Type B pancreatic cell (in vitro differentiated cells): ENCODE results near the gene FILIP1L. TPM values are rescaled to one million over a fixed set of nuclear protein-coding genes. Genes with fewer than 3 reads are reported as not detected.

Experiments
- DNase-seq: peaks from one replicate; pipeline ENCODE4 v3.0.0; 2021; ENCODE audit warnings: mixed read lengths; ENCODE audit not compliant: unreplicated experiment; ENCODE audit errors: extremely low spot score
- H3K27ac Mint-ChIP-seq: 2 replicates; pipeline ENCODE4 v1.8.0; 2021; ENCODE audit warnings: mild to moderate bottlenecking, mixed read lengths
- H3K27me3 Mint-ChIP-seq: 2 replicates; pipeline ENCODE4 v1.8.0; 2021; ENCODE audit warnings: mixed read lengths
- H3K36me3 Mint-ChIP-seq: 2 replicates; pipeline ENCODE4 v1.8.0; 2021; ENCODE audit warnings: mixed read lengths
- H3K4me1 Mint-ChIP-seq: one replicate; pipeline ENCODE4 v1.8.0; 2021; ENCODE audit warnings: mixed read lengths; ENCODE audit not compliant: unreplicated experiment
- H3K4me3 Mint-ChIP-seq: 2 replicates; pipeline ENCODE4 v1.8.0; 2021; ENCODE audit warnings: mild to moderate bottlenecking, mixed read lengths
- H3K9me3 Mint-ChIP-seq: 2 replicates; pipeline ENCODE4 v1.8.0; 2021; ENCODE audit warnings: mixed read lengths
- total RNA-seq: library from RNA; stranded (reverse); gene quantifications from 2 replicates; pipeline ENCODE4 v1.2.1, GENCODE V29; 2021; ENCODE audit warnings: low replicate concordance
- TF ChIP-seq, protein P1 (sequence below): fragments of 200-600 bp; sonication (generic); conservative IDR thresholded peaks from 2 replicates; pipeline ENCODE4 v1.5.0; 2021; ENCODE audit warnings: antibody characterized with exemption, mild to moderate bottlenecking

The FILIP1L gene
- total RNA-seq, 1 donor from 2014 or later, result 30.6 TPM

- peaks cover 3% of the 10 kb centered on the region for H3K36me3 Mint-ChIP-seq
- no peak overlapping the region for H3K4me3 Mint-ChIP-seq
- no peak for DNase-seq
- H3K27ac Mint-ChIP-seq, result no peak overlapping the region
- TF ChIP-seq, protein P1, sequence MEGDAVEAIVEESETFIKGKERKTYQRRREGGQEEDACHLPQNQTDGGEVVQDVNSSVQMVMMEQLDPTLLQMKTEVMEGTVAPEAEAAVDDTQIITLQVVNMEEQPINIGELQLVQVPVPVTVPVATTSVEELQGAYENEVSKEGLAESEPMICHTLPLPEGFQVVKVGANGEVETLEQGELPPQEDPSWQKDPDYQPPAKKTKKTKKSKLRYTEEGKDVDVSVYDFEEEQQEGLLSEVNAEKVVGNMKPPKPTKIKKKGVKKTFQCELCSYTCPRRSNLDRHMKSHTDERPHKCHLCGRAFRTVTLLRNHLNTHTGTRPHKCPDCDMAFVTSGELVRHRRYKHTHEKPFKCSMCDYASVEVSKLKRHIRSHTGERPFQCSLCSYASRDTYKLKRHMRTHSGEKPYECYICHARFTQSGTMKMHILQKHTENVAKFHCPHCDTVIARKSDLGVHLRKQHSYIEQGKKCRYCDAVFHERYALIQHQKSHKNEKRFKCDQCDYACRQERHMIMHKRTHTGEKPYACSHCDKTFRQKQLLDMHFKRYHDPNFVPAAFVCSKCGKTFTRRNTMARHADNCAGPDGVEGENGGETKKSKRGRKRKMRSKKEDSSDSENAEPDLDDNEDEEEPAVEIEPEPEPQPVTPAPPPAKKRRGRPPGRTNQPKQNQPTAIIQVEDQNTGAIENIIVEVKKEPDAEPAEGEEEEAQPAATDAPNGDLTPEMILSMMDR, result no peak
- no peaks in the 10 kb centered on the region for H3K27me3 Mint-ChIP-seq
- H3K4me1 Mint-ChIP-seq, result peaks cover 14% of the 10 kb centered on the region
- no peaks in the 10 kb centered on the region for H3K9me3 Mint-ChIP-seq
Measured at GRCh38 chr3:100032243-100032642, 82.1 kb downstream of the FILIP1L start.

DNA sequence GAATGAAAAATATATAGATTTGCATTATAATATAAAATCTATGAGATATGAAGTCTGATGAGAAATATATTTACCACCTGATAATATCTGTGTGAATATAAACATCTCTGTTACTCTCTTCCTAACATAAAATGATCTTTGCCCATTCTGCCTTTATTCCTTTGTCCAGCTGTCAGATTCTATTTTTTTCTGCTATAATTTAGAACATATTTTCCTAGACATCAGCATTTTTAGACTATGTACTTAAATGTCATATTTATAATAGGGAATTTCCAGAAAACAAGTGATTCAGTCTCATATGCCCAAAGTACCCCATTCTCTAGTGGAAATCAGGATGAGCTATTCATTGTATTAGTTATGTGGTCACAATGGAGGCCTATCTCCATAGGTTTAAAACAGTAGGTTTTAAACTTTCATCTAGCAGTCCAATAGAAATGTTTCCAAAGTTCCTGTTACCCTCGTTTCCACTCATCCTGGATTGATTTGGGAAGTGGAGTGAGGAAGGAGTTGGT lies 83.3 kb downstream of the FILIP1L start:
- H3K4me3 Mint-ChIP-seq, result no peak overlapping the region
- H3K4me1 Mint-ChIP-seq, result peaks cover 14% of the 10 kb centered on the region
- TF ChIP-seq, protein P1, result no peak
- H3K27ac Mint-ChIP-seq, result no peak overlapping the region
- peaks cover 3% of the 10 kb centered on the region for H3K36me3 Mint-ChIP-seq
- no peak for DNase-seq
- no peaks in the 10 kb centered on the region for H3K27me3 Mint-ChIP-seq
- H3K9me3 Mint-ChIP-seq, result no peaks in the 10 kb centered on the region

DNA sequence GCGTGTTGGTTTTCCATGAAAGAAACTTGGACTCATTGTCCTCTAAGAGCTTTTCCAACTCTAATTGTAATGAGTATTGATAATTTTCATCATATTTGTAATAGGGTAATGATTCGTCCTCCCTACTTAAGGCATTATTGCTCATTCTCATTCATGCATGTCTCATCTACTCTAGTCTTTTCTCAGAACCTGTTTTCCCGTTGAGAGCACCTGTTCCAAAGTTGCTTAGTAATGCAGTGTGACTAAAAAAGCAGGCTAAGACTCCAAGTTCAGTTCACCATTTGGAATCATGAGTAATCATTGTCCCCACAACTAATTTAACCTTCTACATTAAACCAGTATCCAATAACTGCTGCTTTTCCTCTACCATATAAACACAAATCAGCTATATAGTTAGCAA lies 84.0 kb downstream of the FILIP1L start:
- Mint-ChIP-seq H3K9me3 (no peaks in the 10 kb centered on the region), H3K27ac (no peak overlapping the region), H3K4me1 (peaks cover 14% of the 10 kb centered on the region), H3K4me3 (no peak overlapping the region), H3K27me3 (no peaks in the 10 kb centered on the region), H3K36me3 (peaks cover 3% of the 10 kb centered on the region)
- TF ChIP-seq, protein P1, result no peak
- DNase-seq, result no peak

DNA sequence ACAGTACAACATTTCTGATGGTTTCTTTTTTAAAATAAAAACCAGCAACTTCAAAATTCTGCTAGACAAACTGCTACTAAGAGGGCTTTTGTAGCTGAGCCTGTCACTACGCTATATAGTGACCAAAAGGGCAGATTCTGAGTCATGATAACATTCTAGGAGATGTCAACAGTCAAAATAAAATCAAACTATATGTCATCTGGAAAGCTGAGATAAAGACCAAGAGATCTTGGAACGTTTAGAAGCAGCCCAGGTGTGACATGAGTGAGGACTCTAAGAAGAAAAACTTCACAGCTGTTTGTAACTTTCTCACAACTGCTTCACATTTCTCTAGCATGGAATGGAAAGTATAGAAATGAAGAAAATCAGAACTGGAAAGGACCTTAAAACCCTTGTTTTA lies 84.6 kb downstream of the FILIP1L start:
- H3K27ac Mint-ChIP-seq, result no peak overlapping the region
- no peaks in the 10 kb centered on the region for H3K27me3 Mint-ChIP-seq
- no peak for DNase-seq
- TF ChIP-seq, protein P1, result no peak
- H3K4me3 Mint-ChIP-seq, result no peak overlapping the region
- H3K9me3 Mint-ChIP-seq, result no peaks in the 10 kb centered on the region
- H3K4me1 Mint-ChIP-seq, result peaks cover 14% of the 10 kb centered on the region
- peaks cover 3% of the 10 kb centered on the region for H3K36me3 Mint-ChIP-seq

GRCh38 chr3:100029052-100029451 lies 85.2 kb downstream of the FILIP1L start:
- Mint-ChIP-seq H3K4me1 (peaks cover 13% of the 10 kb centered on the region), H3K4me3 (no peak overlapping the region), H3K36me3 (peaks cover 3% of the 10 kb centered on the region), H3K9me3 (no peaks in the 10 kb centered on the region), H3K27ac (no peak overlapping the region), H3K27me3 (no peaks in the 10 kb centered on the region)
- TF ChIP-seq, protein P1, result no peak
- DNase-seq, result no peak

DNA sequence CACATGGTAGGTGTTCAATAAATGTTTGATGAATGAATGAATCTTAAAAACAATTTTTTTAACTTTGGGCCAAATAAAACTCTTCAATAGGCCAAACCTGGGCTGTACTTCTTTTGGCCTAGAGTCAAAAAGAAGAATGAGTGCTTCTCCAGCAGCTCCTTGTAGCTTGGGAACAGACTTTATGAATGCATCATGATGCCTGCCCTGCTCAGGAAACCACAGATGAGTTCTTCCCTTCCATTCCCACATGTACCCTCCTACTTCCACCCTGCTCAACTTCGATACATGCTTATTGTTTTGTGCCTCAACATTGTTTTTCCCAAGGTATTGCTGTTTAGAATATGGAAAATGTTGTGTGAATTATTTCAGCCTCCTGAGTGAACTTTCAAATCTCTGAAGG lies 87.0 kb downstream of the FILIP1L start:
- Mint-ChIP-seq H3K4me1 (peaks cover 12% of the 10 kb centered on the region), H3K36me3 (no peaks in the 10 kb centered on the region), H3K9me3 (no peaks in the 10 kb centered on the region), H3K27me3 (no peaks in the 10 kb centered on the region), H3K27ac (no peak overlapping the region), H3K4me3 (no peak overlapping the region)
- no peak for DNase-seq
- TF ChIP-seq, protein P1, result no peak
